Mucosa of gallbladder (tissue), 1 donor: ENCODE results near the gene VSTM4. TPM values are rescaled to one million over a fixed set of nuclear protein-coding genes. Genes with fewer than 3 reads are reported as not detected.

ENCODE experiments used
- DNase-seq: peaks from one replicate; pipeline ENCODE4 v3.0.0-alpha.2; 2020; ENCODE audit warnings: low spot score
- total RNA-seq: library from RNA; stranded (reverse); gene quantifications from one replicate; pipeline ENCODE4 v1.2.1, GENCODE V29; 2021
- donor health status: DM: no; HTN: no; CAD: no.

Gene VSTM4
- total RNA-seq = 13.1 TPM

GRCh38 chr10:49115015-49115795, at the start of gene VSTM4:
TSS of gene VSTM4 (minus strand) at chr10:49115522. CDS start at chr10:49115485, 37 bp downstream.
- no peak for DNase-seq

GRCh38 chr10:49164559-49165188, 49.4 kb upstream of the VSTM4 start:
- no peak for DNase-seq

- no peak for DNase-seq
Observed at GRCh38 chr10:49163741-49164140, 48.4 kb upstream of the VSTM4 start.

- no peak for DNase-seq
Observed at GRCh38 chr10:49162761-49163310, 47.5 kb upstream of the VSTM4 start.

- DNase-seq = no peak
Observed at GRCh38 chr10:49162063-49162462, 46.7 kb upstream of the VSTM4 start.

- DNase-seq = no peak
Observed at GRCh38 chr10:49161411-49161997, 46.2 kb upstream of the VSTM4 start.

- DNase-seq = no peak
Observed at GRCh38 chr10:49160814-49161213, 45.5 kb upstream of the VSTM4 start.

- no peak for DNase-seq
Observed at GRCh38 chr10:49160110-49160509, 44.8 kb upstream of the VSTM4 start.

- no peak for DNase-seq
Observed at GRCh38 chr10:49158915-49159314, 43.6 kb upstream of the VSTM4 start.

- no peak for DNase-seq
Observed at GRCh38 chr10:49158404-49158803, 43.1 kb upstream of the VSTM4 start.

GRCh38 chr10:49157229-49157628, 41.9 kb upstream of the VSTM4 start:
- DNase-seq = no peak

GRCh38 chr10:49154641-49155040, 39.3 kb upstream of the VSTM4 start:
- no peak for DNase-seq

GRCh38 chr10:49153971-49154370, 38.6 kb upstream of the VSTM4 start:
- no peak for DNase-seq

- no peak for DNase-seq
Observed at GRCh38 chr10:49153115-49153514, 37.8 kb upstream of the VSTM4 start.

GRCh38 chr10:49152663-49153062, 37.3 kb upstream of the VSTM4 start:
- no peak for DNase-seq

- DNase-seq = no peak
Observed at GRCh38 chr10:49152037-49152436, 36.7 kb upstream of the VSTM4 start.

- no peak for DNase-seq
Observed at GRCh38 chr10:49151481-49151880, 36.2 kb upstream of the VSTM4 start.

GRCh38 chr10:49151025-49151445, 35.7 kb upstream of the VSTM4 start:
- DNase-seq = no peak

GRCh38 chr10:49150426-49150825, 35.1 kb upstream of the VSTM4 start:
- DNase-seq = no peak

GRCh38 chr10:49149881-49150280, 34.6 kb upstream of the VSTM4 start:
- no peak for DNase-seq

GRCh38 chr10:49144058-49144720, 28.9 kb upstream of the VSTM4 start:
- no peak for DNase-seq

GRCh38 chr10:49143249-49143648, 27.9 kb upstream of the VSTM4 start:
- DNase-seq = no peak
